ENCODE results near the gene USP32.

USP32 gene

DNA sequence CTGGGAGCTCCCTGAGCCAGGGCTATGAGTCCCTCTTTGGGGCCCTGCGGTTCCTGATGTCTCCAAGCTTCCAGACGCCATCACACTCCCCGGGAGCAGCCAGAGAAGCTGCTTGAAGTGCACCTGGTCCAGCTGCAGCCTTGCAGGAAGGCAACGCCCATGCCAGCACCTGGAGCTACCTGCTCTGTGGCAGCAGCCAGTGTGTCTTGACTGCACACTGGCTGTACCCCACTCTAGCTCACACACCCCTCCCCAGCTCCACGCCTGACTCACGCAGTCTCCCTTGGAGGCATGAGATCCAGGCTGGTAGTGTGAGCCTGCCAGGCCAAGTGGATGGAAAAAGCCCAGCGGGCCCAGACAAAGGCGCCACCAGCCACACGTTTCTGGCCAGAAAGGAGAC, 63.3 kb downstream of the USP32 start:
- DNase-seq (ENCODE audit: extremely low read depth, low read depth): no peak
- TF ChIP-seq, protein P1, sequence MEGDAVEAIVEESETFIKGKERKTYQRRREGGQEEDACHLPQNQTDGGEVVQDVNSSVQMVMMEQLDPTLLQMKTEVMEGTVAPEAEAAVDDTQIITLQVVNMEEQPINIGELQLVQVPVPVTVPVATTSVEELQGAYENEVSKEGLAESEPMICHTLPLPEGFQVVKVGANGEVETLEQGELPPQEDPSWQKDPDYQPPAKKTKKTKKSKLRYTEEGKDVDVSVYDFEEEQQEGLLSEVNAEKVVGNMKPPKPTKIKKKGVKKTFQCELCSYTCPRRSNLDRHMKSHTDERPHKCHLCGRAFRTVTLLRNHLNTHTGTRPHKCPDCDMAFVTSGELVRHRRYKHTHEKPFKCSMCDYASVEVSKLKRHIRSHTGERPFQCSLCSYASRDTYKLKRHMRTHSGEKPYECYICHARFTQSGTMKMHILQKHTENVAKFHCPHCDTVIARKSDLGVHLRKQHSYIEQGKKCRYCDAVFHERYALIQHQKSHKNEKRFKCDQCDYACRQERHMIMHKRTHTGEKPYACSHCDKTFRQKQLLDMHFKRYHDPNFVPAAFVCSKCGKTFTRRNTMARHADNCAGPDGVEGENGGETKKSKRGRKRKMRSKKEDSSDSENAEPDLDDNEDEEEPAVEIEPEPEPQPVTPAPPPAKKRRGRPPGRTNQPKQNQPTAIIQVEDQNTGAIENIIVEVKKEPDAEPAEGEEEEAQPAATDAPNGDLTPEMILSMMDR (IDR thresholded peaks at IDR 0.05; ENCODE audit: low read depth, low read length, missing control alignments): no peak
- H3K4me3 ChIP-seq (replicated peaks; ENCODE audit: low read depth, low read length): no peak overlapping the region

DNA sequence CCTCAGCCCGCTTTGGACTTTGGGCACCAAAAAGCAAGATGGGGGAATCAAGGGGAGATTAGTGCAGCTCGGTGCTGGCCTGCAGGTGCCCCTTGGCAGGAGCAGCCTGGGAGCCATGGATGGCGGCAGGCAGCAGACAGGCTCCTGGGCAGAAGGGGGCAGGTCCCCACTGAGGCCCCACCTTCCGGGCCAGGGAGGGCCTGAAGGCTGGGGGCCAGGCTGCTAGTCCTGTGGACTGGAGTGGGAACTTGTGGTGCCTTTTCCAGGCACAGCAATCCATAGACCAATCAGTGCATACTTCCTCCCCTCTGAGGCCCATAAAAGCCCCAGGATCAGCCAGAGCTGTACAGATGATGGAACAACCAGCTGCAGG, 64.0 kb downstream of the USP32 start:
- no peak overlapping the region for H3K4me3 ChIP-seq (replicated peaks; ENCODE audit: low read depth, low read length)
- DNase-seq (ENCODE audit: extremely low read depth, low read depth): no peak
- TF ChIP-seq, protein P1 (IDR thresholded peaks at IDR 0.05; ENCODE audit: low read depth, low read length, missing control alignments): no peak

DNA sequence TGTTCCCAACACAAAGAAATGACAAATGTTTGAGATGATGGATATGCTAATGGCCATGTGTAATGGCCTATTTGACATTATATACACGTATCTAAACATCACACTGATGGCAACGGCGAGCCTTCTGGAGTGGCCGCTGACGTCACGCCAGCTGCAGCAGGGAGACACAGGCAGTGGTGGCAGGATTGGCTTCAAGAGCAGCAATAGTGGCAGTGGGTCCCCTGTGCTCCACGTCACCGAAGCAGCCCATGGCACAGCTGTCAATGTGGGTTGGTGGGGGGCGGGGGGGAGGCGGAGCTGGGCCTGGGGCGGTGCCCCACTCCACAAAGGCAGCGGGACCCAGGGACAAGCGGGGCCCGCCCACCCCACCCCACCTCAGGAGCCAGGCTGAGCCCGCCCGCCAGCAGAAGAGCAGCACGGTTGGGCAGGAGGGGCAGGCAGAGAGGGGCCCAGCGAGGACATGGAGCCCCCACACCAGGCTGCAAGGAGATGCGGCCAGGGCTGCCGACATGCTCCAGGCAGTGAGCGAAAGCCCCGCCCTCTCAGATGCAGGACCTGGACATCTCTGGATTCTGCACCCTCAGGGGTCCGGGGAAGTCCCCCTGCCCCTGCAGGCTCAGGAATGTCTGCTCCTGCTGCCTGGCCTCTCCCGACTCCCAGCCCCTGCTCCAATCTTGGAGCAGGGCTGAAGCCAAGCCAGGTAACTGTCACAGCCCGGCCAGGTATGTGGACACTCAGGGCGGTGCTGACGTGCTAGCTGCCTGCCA, 64.6 kb downstream of the USP32 start:
- H3K4me3 ChIP-seq (replicated peaks; ENCODE audit: low read depth, low read length): no peak overlapping the region
- no peak for DNase-seq (ENCODE audit: extremely low read depth, low read depth)
- TF ChIP-seq, protein P1 (IDR thresholded peaks at IDR 0.05; ENCODE audit: low read depth, low read length, missing control alignments): no peak

DNA sequence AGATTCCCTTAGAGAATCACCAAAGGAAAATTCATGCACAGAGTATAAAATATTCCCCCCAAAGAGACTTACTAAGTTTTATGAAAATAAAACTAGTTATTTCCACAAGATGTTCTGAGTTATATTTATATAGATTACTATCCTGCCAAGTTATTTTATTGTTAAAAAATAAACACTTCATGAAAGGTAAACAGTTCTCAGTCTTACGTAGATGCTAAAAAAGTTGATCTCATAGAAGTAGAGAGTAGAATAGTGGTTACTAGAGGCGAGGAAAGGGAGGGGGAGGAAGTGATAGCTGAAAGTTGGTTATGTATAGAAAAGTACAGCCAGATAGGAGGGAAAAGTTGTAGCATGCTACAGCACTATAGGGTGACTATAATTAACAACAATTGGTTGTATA, 65.2 kb downstream of the USP32 start:
- no peak for DNase-seq (ENCODE audit: extremely low read depth, low read depth)

GRCh38 chr17:60325730-60326524, 66.0 kb downstream of the USP32 start:
- no peak overlapping the region for H3K4me3 ChIP-seq (replicated peaks; ENCODE audit: low read depth, low read length)
- no peak for DNase-seq (ENCODE audit: extremely low read depth, low read depth)
- TF ChIP-seq, protein P1 (IDR thresholded peaks at IDR 0.05; ENCODE audit: low read depth, low read length, missing control alignments): no peak

More for the DNA sequence above, 65.2 kb downstream of the USP32 start:
- no peak overlapping the region for H3K4me3 ChIP-seq (replicated peaks; ENCODE audit: low read depth, low read length)
- TF ChIP-seq, protein P1 (IDR thresholded peaks at IDR 0.05; ENCODE audit: low read depth, low read length, missing control alignments): no peak

DNA sequence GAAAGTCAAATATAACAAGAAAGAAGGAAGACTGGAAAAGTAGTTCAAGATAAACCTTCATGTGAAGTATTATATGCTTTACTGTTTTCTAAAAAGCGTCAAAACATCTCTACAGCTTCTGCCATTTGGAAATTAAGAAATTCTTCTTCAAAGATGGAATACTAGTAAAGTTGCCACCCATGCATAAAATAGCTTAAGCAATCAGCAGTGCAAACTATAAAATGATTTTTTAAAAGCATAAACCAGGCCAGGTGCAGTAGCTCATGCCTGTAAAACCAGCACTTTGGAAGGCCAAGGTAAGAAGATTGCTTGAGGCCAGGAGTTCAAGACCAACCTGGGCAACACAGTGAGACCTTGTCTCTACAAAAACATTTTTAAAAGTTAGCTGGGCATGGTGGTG, 68.2 kb downstream of the USP32 start:
- DNase-seq (ENCODE audit: extremely low read depth, low read depth): no peak
- TF ChIP-seq, protein P1 (IDR thresholded peaks at IDR 0.05; ENCODE audit: low read depth, low read length, missing control alignments): no peak
- H3K4me3 ChIP-seq (replicated peaks; ENCODE audit: low read depth, low read length): no peak overlapping the region

Data from HFF-Myc (cell line).